Measurements from ENCODE around the gene NDUFS8.

NDUFS8 gene

GRCh38 chr11:68014157-68014946, 16.1 kb upstream of the NDUFS8 start:
- no peak overlapping the region for H3K4me3 ChIP-seq

GRCh38 chr11:68014947-68015447, 15.5 kb upstream of the NDUFS8 start:
- Histone ChIP-seq H3K27ac (peak overlapping the region in 7 of 21 experiments; percentile 6 to 69 (median 59)), H3K4me3 (no peak overlapping the region)

More at GRCh38 chr11:68014157-68014946, 16.1 kb upstream of the NDUFS8 start:
- peak overlapping the region in 10 of 21 experiments; percentile 6 to 81 (median 60) for H3K27ac ChIP-seq

- no peak overlapping the region for H3K4me3 ChIP-seq
- H3K27ac ChIP-seq = no peak overlapping the region
These were observed 15.0 kb upstream of the NDUFS8 start for GRCh38 chr11:68015467-68015866.

- Histone ChIP-seq H3K4me3 (no peak overlapping the region), H3K27ac (peak overlapping the region in 1 of 21 experiments; percentile 18)
These were observed 14.1 kb upstream of the NDUFS8 start for GRCh38 chr11:68016161-68016903.

- Histone ChIP-seq H3K4me3 (no peak overlapping the region), H3K27ac (peak overlapping the region in 1 of 21 experiments; percentile 18)
These were observed 13.3 kb upstream of the NDUFS8 start for GRCh38 chr11:68016904-68017817.

GRCh38 chr11:68017980-68018729, 12.3 kb upstream of the NDUFS8 start:
- no peak overlapping the region for H3K27ac ChIP-seq

GRCh38 chr11:68018730-68019190, 11.7 kb upstream of the NDUFS8 start:
- H3K27ac ChIP-seq = no peak overlapping the region
- no peak overlapping the region for H3K4me3 ChIP-seq

More at GRCh38 chr11:68017980-68018729, 12.3 kb upstream of the NDUFS8 start:
- no peak overlapping the region for H3K4me3 ChIP-seq

GRCh38 chr11:68019486-68019885, 11.0 kb upstream of the NDUFS8 start:
- H3K4me3 ChIP-seq = no peak overlapping the region
- no peak overlapping the region for H3K27ac ChIP-seq

- no peak overlapping the region for H3K4me3 ChIP-seq
- peak overlapping the region in 1 of 21 experiments; percentile 19 for H3K27ac ChIP-seq
These were observed 9.9 kb upstream of the NDUFS8 start for GRCh38 chr11:68020575-68020974.

GRCh38 chr11:68021167-68021787, 9.2 kb upstream of the NDUFS8 start:
- Histone ChIP-seq H3K27ac (no peak overlapping the region), H3K4me3 (no peak overlapping the region)

GRCh38 chr11:68022531-68022930, 8.0 kb upstream of the NDUFS8 start:
- no peak overlapping the region for H3K27ac ChIP-seq
- no peak overlapping the region for H3K4me3 ChIP-seq

GRCh38 chr11:68024508-68024907, 6.0 kb upstream of the NDUFS8 start:
- Histone ChIP-seq H3K4me3 (no peak overlapping the region), H3K27ac (no peak overlapping the region)

- Histone ChIP-seq H3K4me3 (no peak overlapping the region), H3K27ac (no peak overlapping the region)
These were observed 5.4 kb upstream of the NDUFS8 start for GRCh38 chr11:68025047-68025446.

- H3K27ac ChIP-seq = no peak overlapping the region
- no peak overlapping the region for H3K4me3 ChIP-seq
These were observed 3.9 kb upstream of the NDUFS8 start for GRCh38 chr11:68026391-68027105.

GRCh38 chr11:68027667-68028066, 2.8 kb upstream of the NDUFS8 start:
- H3K27ac ChIP-seq = peak overlapping the region in 4 of 21 experiments; percentile 9 to 85 (median 52)
- no peak overlapping the region for H3K4me3 ChIP-seq

- Histone ChIP-seq H3K4me3 (peak overlapping the region in 2 of 7 experiments; percentile 73 to 91), H3K27ac (peak overlapping the region in 17 of 21 experiments; percentile 0 to 93 (median 70))
These were observed 1.5 kb upstream of the NDUFS8 start for GRCh38 chr11:68028802-68029545.

GRCh38 chr11:68031144-68031464, 623 bp downstream of the NDUFS8 start:
- H3K27ac ChIP-seq = peak overlapping the region in 20 of 21 experiments; percentile 45 to 93 (median 86)
- H3K4me3 ChIP-seq = peak overlapping the region; percentile 65 to 94 (median 74)

All from skin epidermis (tissue), 12 donors.